Endodermal cell (in vitro differentiated cells): ENCODE measurements around the gene TTR. TPM values are rescaled to one million over a fixed set of nuclear protein-coding genes. Genes with fewer than 3 reads are reported as not detected.

Source experiments
- DNase-seq: peaks from one replicate; pipeline ENCODE4 v3.0.0-alpha.2; 2017
- H3K27ac ChIP-seq: 2 replicates; pipeline ENCODE4 v1.5.1; 2013; ENCODE audit warnings: mild to moderate bottlenecking, low read depth, low read length, moderate library complexity
- H3K27me3 ChIP-seq: 2 replicates; pipeline ENCODE4 v1.6.1; 2013; ENCODE audit warnings: mild to moderate bottlenecking, low read length, moderate library complexity; ENCODE audit not compliant: insufficient read depth, control insufficient read depth, poor library complexity, severe bottlenecking
- H3K36me3 ChIP-seq: 2 replicates; pipeline ENCODE4 v1.7.0; 2013; ENCODE audit warnings: mild to moderate bottlenecking, low read length, moderate library complexity; ENCODE audit not compliant: control insufficient read depth, insufficient read depth
- H3K4me1 ChIP-seq: one replicate; pipeline ENCODE4 v1.7.0; 2013; ENCODE audit warnings: low read length; ENCODE audit not compliant: control insufficient read depth, insufficient read depth
- H3K4me3 ChIP-seq: 2 replicates; pipeline ENCODE4 v1.5.1; 2013; ENCODE audit warnings: mild to moderate bottlenecking, low read length, moderate library complexity
- H3K9ac ChIP-seq: 2 replicates; pipeline ENCODE4 v1.6.1; 2013; ENCODE audit warnings: mild to moderate bottlenecking, low read length, moderate library complexity; ENCODE audit not compliant: poor library complexity, severe bottlenecking; ENCODE audit errors: extremely low read depth
- H3K9me3 ChIP-seq: 2 replicates; pipeline ENCODE4 v1.6.1; 2013; ENCODE audit warnings: mild to moderate bottlenecking, low read length, moderate library complexity; ENCODE audit not compliant: control insufficient read depth
- H3K27ac Mint-ChIP-seq: 2 replicates; pipeline ENCODE4 v1.8.0; 2020; ENCODE audit warnings: mixed read lengths
- H3K27me3 Mint-ChIP-seq: 2 replicates; pipeline ENCODE4 v1.8.0; 2021; ENCODE audit warnings: mild to moderate bottlenecking, mixed read lengths; ENCODE audit not compliant: insufficient read depth
- H3K36me3 Mint-ChIP-seq: 2 replicates; pipeline ENCODE4 v1.8.0; 2020; ENCODE audit warnings: low read depth, mixed read lengths
- H3K4me1 Mint-ChIP-seq: 2 replicates; pipeline ENCODE4 v1.8.0; 2020; ENCODE audit warnings: mixed read lengths
- H3K4me3 Mint-ChIP-seq: 2 replicates; pipeline ENCODE4 v1.8.0; 2020; ENCODE audit warnings: mild to moderate bottlenecking, moderate library complexity, mixed read lengths
- H3K9me3 Mint-ChIP-seq: 2 replicates; pipeline ENCODE4 v1.8.0; 2020; ENCODE audit warnings: mild to moderate bottlenecking, mixed read lengths
- CTCF ChIP-seq: fragments of 200-600 bp; sonication (generic); conservative IDR thresholded peaks from 2 replicates; pipeline ENCODE4 v1.5.0; 2021; ENCODE audit warnings: antibody characterized with exemption, mild to moderate bottlenecking
- WGBS, 2 experiments: methylation state at CpG; one replicate each; pipeline versions ENCODE4 v1.1.5 to v1.1.7; 2013; ENCODE audit warnings: missing lambda C conversion rate in 2 of 2, mixed read lengths in 1 of 2; ENCODE audit not compliant: insufficient coverage in 1 of 2, insufficient read length in 1 of 2; 5-methylcytosine and 5-hydroxymethylcytosine counted together
- total RNA-seq, 2 donors: library from RNA; stranded (reverse); fragmentation: NEBNext Ultra II Directional in 1 of 2; extraction: Animal tissue kit (Norgen Biotek cat#: 25700) in 1 of 2; gene quantifications; 2 replicates in 1 of 2; 3 replicates in 1 of 2; pipeline ENCODE4 v1.2.1, GENCODE V29; 2021

Gene TTR
- total RNA-seq, 2 donors from 2014 or later = not detected

GRCh38 chr18:31619291-31619690 lies 27.6 kb downstream of the TTR start:
- no peak for TF ChIP-seq CTCF
- H3K4me1 ChIP-seq = peaks cover 5% of the 10 kb centered on the region
- H3K27ac ChIP-seq = no peak overlapping the region
- Mint-ChIP-seq H3K36me3 (peaks cover 16% of the 10 kb centered on the region), H3K27ac (no peak overlapping the region), H3K9me3 (no peaks in the 10 kb centered on the region), H3K4me3 (no peak overlapping the region), H3K27me3 (no peaks in the 10 kb centered on the region), H3K4me1 (peaks cover 13% of the 10 kb centered on the region)
- no peak overlapping the region for H3K9ac ChIP-seq
- DNase-seq = no peak
- H3K36me3 ChIP-seq = no peaks in the 10 kb centered on the region
- no peak overlapping the region for H3K4me3 ChIP-seq
- H3K9me3 ChIP-seq = no peaks in the 10 kb centered on the region
- H3K27me3 ChIP-seq = no peaks in the 10 kb centered on the region

- no peak for TF ChIP-seq CTCF
- Histone ChIP-seq H3K4me1 (no peaks in the 10 kb centered on the region), H3K9me3 (peaks cover 9% of the 10 kb centered on the region), H3K27ac (no peak overlapping the region), H3K9ac (no peak overlapping the region), H3K27me3 (no peaks in the 10 kb centered on the region), H3K36me3 (peaks cover 11% of the 10 kb centered on the region), H3K4me3 (no peak overlapping the region)
- DNase-seq = no peak
- Mint-ChIP-seq H3K27me3 (no peaks in the 10 kb centered on the region), H3K9me3 (peaks cover 14% of the 10 kb centered on the region), H3K4me3 (no peak overlapping the region), H3K4me1 (no peaks in the 10 kb centered on the region), H3K27ac (no peak overlapping the region), H3K36me3 (peaks cover 52% of the 10 kb centered on the region)
- WGBS, 2 experiments = 90 to 94% methylated on average over 6 to 12 of the region's 13 CpGs
Observed at GRCh38 chr18:31624892-31625640, 33.4 kb downstream of the TTR start.

- Histone ChIP-seq H3K36me3 (peaks cover 11% of the 10 kb centered on the region), H3K9ac (no peak overlapping the region), H3K27ac (no peak overlapping the region), H3K9me3 (peaks cover 9% of the 10 kb centered on the region), H3K4me1 (no peaks in the 10 kb centered on the region), H3K27me3 (no peaks in the 10 kb centered on the region), H3K4me3 (no peak overlapping the region)
- Mint-ChIP-seq H3K27me3 (no peaks in the 10 kb centered on the region), H3K9me3 (peaks cover 14% of the 10 kb centered on the region), H3K4me1 (no peaks in the 10 kb centered on the region), H3K4me3 (no peak overlapping the region), H3K36me3 (peaks cover 50% of the 10 kb centered on the region), H3K27ac (no peak overlapping the region)
- no peak for DNase-seq
- WGBS, 2 experiments = 92 to 100% methylated on average over 1 to 6 of the region's 6 CpGs
- peak; percentile 32 for TF ChIP-seq CTCF
Observed at GRCh38 chr18:31626409-31626808, 34.7 kb downstream of the TTR start.
